ENCODE results near the gene RIC8A.
A peak's percentile ranks its signal among the peaks of the same experiment; 100 is the strongest.
"Not testable (repeated sequence)": the region's sequence is repeated elsewhere in the genome, so short reads cannot be mapped to it uniquely, and the experiment has no call there.

RIC8A gene

GRCh38 chr11:220641-221215 lies 13.2 kb downstream of the RIC8A start:
- not testable (repeated sequence) for DNase-seq

- no peak for DNase-seq
Measured at GRCh38 chr11:221539-221938, 14.0 kb downstream of the RIC8A start.

GRCh38 chr11:221998-222789 lies 14.7 kb downstream of the RIC8A start:
- no peak for DNase-seq

GRCh38 chr11:223026-223789 lies 15.7 kb downstream of the RIC8A start:
- DNase-seq: no peak

GRCh38 chr11:223884-224283 lies 16.4 kb downstream of the RIC8A start:
- DNase-seq: no peak

GRCh38 chr11:224424-224823 lies 16.9 kb downstream of the RIC8A start:
- no peak for DNase-seq

GRCh38 chr11:225734-226453 lies 18.4 kb downstream of the RIC8A start:
- no peak for DNase-seq

- DNase-seq: no peak
Measured at GRCh38 chr11:227824-228379, 20.4 kb downstream of the RIC8A start.

- DNase-seq: no peak
Measured at GRCh38 chr11:230431-230830, 22.9 kb downstream of the RIC8A start.

GRCh38 chr11:232783-233565 lies 25.5 kb downstream of the RIC8A start:
- DNase-seq: no peak

GRCh38 chr11:235180-235579 lies 27.7 kb downstream of the RIC8A start:
- no peak for DNase-seq

GRCh38 chr11:235609-235996 lies 28.1 kb downstream of the RIC8A start:
- no peak for DNase-seq

GRCh38 chr11:235997-236773 lies 28.7 kb downstream of the RIC8A start, which contains the start of gene SIRT3:
TSS of gene SIRT3 (minus strand) at chr11:236342. CDS start at chr11:236328, 14 bp downstream.
- no peak for DNase-seq

GRCh38 chr11:236774-237767 lies 29.6 kb downstream of the RIC8A start, which contains the start of gene PSMD13:
TSS of gene PSMD13 (plus strand) at chr11:236976. CDS start at chr11:237050, 74 bp downstream.
- peak; percentile 68 for DNase-seq

- DNase-seq: not testable (repeated sequence)
Measured at GRCh38 chr11:238346-238745, 30.8 kb downstream of the RIC8A start.

- no peak for DNase-seq
Measured at GRCh38 chr11:240315-240714, 32.8 kb downstream of the RIC8A start.

GRCh38 chr11:241634-242033 lies 34.1 kb downstream of the RIC8A start:
- no peak for DNase-seq

GRCh38 chr11:244376-244775 lies 36.9 kb downstream of the RIC8A start:
- no peak for DNase-seq

- no peak for DNase-seq
Measured at GRCh38 chr11:249062-249461, 41.6 kb downstream of the RIC8A start.

GRCh38 chr11:250274-250673 lies 42.8 kb downstream of the RIC8A start:
- DNase-seq: no peak
